ENCODE data around the gene PURB. TPM values are rescaled to one million over a fixed set of nuclear protein-coding genes. Genes with fewer than 3 reads are reported as not detected.

Gene PURB
- total RNA-seq, 1 experiment from 2014 or later = 21.3 TPM

DNA sequence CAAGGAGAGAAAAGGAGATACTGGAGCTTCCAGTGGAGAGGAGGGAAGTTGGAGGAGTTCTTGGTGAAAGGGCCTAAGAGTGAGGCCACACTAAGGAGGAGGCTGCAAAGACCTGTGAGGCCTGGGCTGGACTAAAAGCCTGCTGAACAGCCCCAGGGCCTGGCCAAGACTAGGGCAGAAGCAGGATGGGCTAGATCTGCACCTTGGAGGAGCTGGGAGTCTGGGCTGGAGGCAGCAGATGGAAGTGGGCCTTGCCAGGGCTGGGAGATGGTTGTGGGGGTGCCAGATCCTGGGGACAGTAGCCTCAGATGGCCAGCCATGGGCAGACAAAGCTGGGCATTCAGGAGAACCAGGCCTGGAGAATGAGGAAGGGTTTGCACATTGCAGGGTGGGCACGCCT lies 6.5 kb upstream of the PURB start:
- TF ChIP-seq, protein P1, sequence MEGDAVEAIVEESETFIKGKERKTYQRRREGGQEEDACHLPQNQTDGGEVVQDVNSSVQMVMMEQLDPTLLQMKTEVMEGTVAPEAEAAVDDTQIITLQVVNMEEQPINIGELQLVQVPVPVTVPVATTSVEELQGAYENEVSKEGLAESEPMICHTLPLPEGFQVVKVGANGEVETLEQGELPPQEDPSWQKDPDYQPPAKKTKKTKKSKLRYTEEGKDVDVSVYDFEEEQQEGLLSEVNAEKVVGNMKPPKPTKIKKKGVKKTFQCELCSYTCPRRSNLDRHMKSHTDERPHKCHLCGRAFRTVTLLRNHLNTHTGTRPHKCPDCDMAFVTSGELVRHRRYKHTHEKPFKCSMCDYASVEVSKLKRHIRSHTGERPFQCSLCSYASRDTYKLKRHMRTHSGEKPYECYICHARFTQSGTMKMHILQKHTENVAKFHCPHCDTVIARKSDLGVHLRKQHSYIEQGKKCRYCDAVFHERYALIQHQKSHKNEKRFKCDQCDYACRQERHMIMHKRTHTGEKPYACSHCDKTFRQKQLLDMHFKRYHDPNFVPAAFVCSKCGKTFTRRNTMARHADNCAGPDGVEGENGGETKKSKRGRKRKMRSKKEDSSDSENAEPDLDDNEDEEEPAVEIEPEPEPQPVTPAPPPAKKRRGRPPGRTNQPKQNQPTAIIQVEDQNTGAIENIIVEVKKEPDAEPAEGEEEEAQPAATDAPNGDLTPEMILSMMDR (IDR thresholded peaks at IDR 0.05; ENCODE audit: unreplicated experiment) = no peak
- no peak for DNase-seq (ENCODE audit: unreplicated experiment)
- ChIA-PET POLR2A (interaction anchor here (0.7 to 1.4 kb wide), 2 partner anchors 10 to 52 kb away, joined by 3 to 5 read pairs; no protein-coding TSS in a partner anchor), CTCF (interaction anchor here (1.1 kb wide), 1 partner anchor 31 kb away, joined by 5 read pairs; no protein-coding TSS in a partner anchor)
- peaks cover 6% of the 10 kb centered on the region for H3K36me3 Mint-ChIP-seq (ENCODE audit: insufficient read depth, unreplicated experiment)
- no peaks in the 10 kb centered on the region for H3K9me3 Mint-ChIP-seq (ENCODE audit: unreplicated experiment)
- intact Hi-C loops (cut with micrococcal nuclease) = no loop called here
- no peak overlapping the region for H3K4me3 Mint-ChIP-seq (ENCODE audit: unreplicated experiment)
- H3K4me1 Mint-ChIP-seq (ENCODE audit: insufficient read depth, unreplicated experiment) = no peaks in the 10 kb centered on the region
- no TSS peak for BruUV-seq (replicated peaks)
- no peaks in the 10 kb centered on the region for H3K27me3 Mint-ChIP-seq (ENCODE audit: insufficient read depth, unreplicated experiment)
- no peak overlapping the region for H3K27ac Mint-ChIP-seq (ENCODE audit: low read depth, unreplicated experiment)

DNA sequence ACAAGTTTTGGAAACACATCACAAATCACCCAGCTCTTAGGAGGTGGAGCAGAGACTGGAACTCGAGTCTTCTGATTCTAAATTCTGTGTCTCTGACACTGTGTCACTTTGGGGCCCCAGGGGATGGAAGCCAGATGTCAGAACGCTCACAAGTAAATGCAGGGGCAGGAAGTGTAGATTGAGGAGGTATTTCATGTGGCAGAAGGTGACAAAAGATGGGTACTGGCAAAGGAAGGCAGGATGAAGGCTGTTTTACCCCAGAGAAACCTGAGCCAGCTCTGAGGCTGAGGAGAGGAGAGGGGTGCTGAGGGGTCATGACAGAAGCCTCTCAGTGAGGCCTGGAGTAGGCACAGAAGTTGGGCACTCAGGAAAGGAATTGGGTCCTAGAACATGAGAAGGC lies 6.0 kb upstream of the PURB start:
- Mint-ChIP-seq H3K27ac (ENCODE audit: low read depth, unreplicated experiment) (no peak overlapping the region), H3K36me3 (ENCODE audit: insufficient read depth, unreplicated experiment) (peaks cover 6% of the 10 kb centered on the region), H3K4me3 (ENCODE audit: unreplicated experiment) (no peak overlapping the region), H3K27me3 (ENCODE audit: insufficient read depth, unreplicated experiment) (no peaks in the 10 kb centered on the region), H3K9me3 (ENCODE audit: unreplicated experiment) (no peaks in the 10 kb centered on the region), H3K4me1 (ENCODE audit: insufficient read depth, unreplicated experiment) (no peaks in the 10 kb centered on the region)
- POLR2A ChIA-PET = interaction anchor here (0.5 to 1.4 kb wide), 2 partner anchors 9 to 133 kb away, joined by 5 read pairs; no protein-coding TSS in a partner anchor
- BruUV-seq (replicated peaks) = no TSS peak
- TF ChIP-seq, protein P1 (IDR thresholded peaks at IDR 0.05; ENCODE audit: unreplicated experiment) = no peak
- CTCF ChIA-PET = interaction anchor here (1.1 kb wide), 1 partner anchor 31 kb away, joined by 5 read pairs; no protein-coding TSS in a partner anchor
- intact Hi-C loops (cut with micrococcal nuclease) = no loop called here
- no peak for DNase-seq (ENCODE audit: unreplicated experiment)

DNA sequence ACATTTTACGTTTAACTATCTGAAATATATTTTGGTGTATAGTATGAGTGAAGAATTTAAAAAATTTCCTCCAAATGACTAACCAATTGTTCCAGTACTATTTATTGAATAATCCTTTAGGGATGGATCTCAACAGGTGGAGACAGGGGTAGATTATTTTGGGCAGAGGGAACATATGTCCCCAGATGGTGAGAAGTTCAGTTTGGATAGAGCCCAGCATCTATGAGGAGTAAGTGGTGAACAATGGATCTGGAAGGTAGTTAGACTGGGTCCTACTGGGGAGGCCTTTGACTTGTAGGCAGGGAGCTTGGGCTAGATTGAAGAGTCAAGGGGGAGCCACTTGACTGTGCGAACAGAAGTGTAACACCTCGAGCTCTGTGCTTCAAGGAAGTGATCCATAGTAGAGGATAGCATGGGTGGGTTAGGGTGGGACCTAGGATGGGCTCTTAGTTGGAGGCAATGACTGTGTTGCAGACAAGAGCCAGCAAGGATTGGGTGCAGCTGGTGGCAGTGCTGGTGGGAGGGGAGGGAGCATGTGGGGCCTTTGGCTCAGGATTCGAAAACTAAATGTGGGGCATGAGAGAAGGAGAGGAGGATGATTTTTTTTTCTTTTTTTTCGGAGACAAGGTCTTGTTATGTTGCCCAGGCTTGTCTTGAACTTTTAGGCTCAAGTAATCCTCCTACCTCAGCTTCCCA lies 3.9 kb upstream of the PURB start:
- Mint-ChIP-seq H3K4me3 (ENCODE audit: unreplicated experiment) (no peak overlapping the region), H3K4me1 (ENCODE audit: insufficient read depth, unreplicated experiment) (peaks cover 9% of the 10 kb centered on the region), H3K36me3 (ENCODE audit: insufficient read depth, unreplicated experiment) (peaks cover 11% of the 10 kb centered on the region), H3K9me3 (ENCODE audit: unreplicated experiment) (no peaks in the 10 kb centered on the region), H3K27me3 (ENCODE audit: insufficient read depth, unreplicated experiment) (no peaks in the 10 kb centered on the region), H3K27ac (ENCODE audit: low read depth, unreplicated experiment) (no peak overlapping the region)
- CTCF ChIA-PET = interaction anchor here (0.7 to 1.1 kb wide), 2 partner anchors 12 to 33 kb away, joined by 3 read pairs; no protein-coding TSS in a partner anchor
- BruUV-seq (replicated peaks) = no TSS peak
- TF ChIP-seq, protein P1 (IDR thresholded peaks at IDR 0.05; ENCODE audit: unreplicated experiment) = no peak
- POLR2A ChIA-PET = interaction anchor here (1.1 kb wide), 1 partner anchor 96 kb away, joined by 3 read pairs; no protein-coding TSS in a partner anchor
- intact Hi-C loops (cut with micrococcal nuclease) = loop anchor here (10.0 kb wide), 2 partner anchors 96 to 246 kb away; no protein-coding TSS in a partner anchor
- no peak for DNase-seq (ENCODE audit: unreplicated experiment)

DNA sequence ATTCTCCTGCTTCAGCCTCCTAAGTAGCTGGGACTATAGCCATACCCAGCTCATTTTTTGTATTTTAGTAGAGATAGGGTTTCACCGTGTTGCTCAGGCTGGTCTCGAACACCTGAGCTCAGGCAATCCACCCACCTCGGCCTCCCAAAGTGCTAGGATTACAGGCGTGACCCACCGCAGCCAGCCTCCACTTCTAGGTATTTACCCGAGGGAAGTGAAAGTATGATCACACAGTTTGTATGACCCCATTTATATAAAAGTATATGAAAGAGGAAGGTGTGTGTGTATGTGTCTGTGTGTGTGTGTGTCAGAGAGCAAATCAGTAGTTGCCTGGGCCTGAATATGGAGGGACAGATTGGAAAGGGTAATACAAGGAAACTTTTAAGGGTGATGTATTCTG lies 2.0 kb upstream of the PURB start:
- TF ChIP-seq, protein P1 (IDR thresholded peaks at IDR 0.05; ENCODE audit: unreplicated experiment) = no peak
- no peaks in the 10 kb centered on the region for H3K9me3 Mint-ChIP-seq (ENCODE audit: unreplicated experiment)
- no TSS peak for BruUV-seq (replicated peaks)
- CTCF ChIA-PET = interaction anchor here (0.6 to 0.8 kb wide), 2 partner anchors 13 to 30 kb away, joined by 3 to 4 read pairs; no protein-coding TSS in a partner anchor
- peak overlapping the region; percentile 99 for H3K27ac Mint-ChIP-seq (ENCODE audit: low read depth, unreplicated experiment)
- H3K36me3 Mint-ChIP-seq (ENCODE audit: insufficient read depth, unreplicated experiment) = peaks cover 22% of the 10 kb centered on the region
- peaks cover 16% of the 10 kb centered on the region for H3K4me1 Mint-ChIP-seq (ENCODE audit: insufficient read depth, unreplicated experiment)
- H3K27me3 Mint-ChIP-seq (ENCODE audit: insufficient read depth, unreplicated experiment) = no peaks in the 10 kb centered on the region
- intact Hi-C loops (cut with micrococcal nuclease) = loop anchor here (10.0 kb wide), 2 partner anchors 98 to 248 kb away; no protein-coding TSS in a partner anchor
- DNase-seq (ENCODE audit: unreplicated experiment) = no peak
- H3K4me3 Mint-ChIP-seq (ENCODE audit: unreplicated experiment) = no peak overlapping the region
- POLR2A ChIA-PET = interaction anchor here (0.6 to 1.4 kb wide), 4 partner anchors 37 to 225 kb away, joined by 3 to 4 read pairs (median 3); no protein-coding TSS in a partner anchor
